Chondrocyte (in vitro differentiated cells): ENCODE measurements around the gene ATAD3C. TPM values are rescaled to one million over a fixed set of nuclear protein-coding genes. Genes with fewer than 3 reads are reported as not detected.

Source experiments
- DNase-seq: peaks from one replicate; pipeline ENCODE4 v3.0.0; 2021; ENCODE audit warnings: mixed read lengths, low spot score
- H3K27ac Mint-ChIP-seq: one replicate; pipeline ENCODE4 v1.8.0; 2021; ENCODE audit warnings: mild to moderate bottlenecking, moderate library complexity, mixed read lengths; ENCODE audit not compliant: unreplicated experiment
- H3K27me3 Mint-ChIP-seq: 2 replicates; pipeline ENCODE4 v1.8.0; 2021; ENCODE audit warnings: low read depth, mixed read lengths
- H3K36me3 Mint-ChIP-seq: 2 replicates; pipeline ENCODE4 v1.8.0; 2021; ENCODE audit warnings: low read depth, mixed read lengths
- H3K4me1 Mint-ChIP-seq: 2 replicates; pipeline ENCODE4 v1.8.0; 2021; ENCODE audit warnings: low read depth, mild to moderate bottlenecking, mixed read lengths
- H3K4me3 Mint-ChIP-seq: one replicate; pipeline ENCODE4 v1.8.0; 2021; ENCODE audit warnings: mild to moderate bottlenecking, moderate library complexity, mixed read lengths; ENCODE audit not compliant: unreplicated experiment
- H3K9me3 Mint-ChIP-seq: 2 replicates; pipeline ENCODE4 v1.8.0; 2021; ENCODE audit warnings: low read depth, mixed read lengths
- CTCF ChIP-seq: fragments of 200-600 bp; sonication (generic); IDR thresholded peaks from 2 replicates; pipeline ENCODE4 v1.5.0; 2021; ENCODE audit warnings: antibody characterized with exemption, mild to moderate bottlenecking, moderate library complexity
- total RNA-seq: library from RNA; stranded (reverse); gene quantifications from 3 replicates; pipeline ENCODE4 v1.2.1, GENCODE V29; 2021

Gene ATAD3C
- total RNA-seq, 1 donor from 2014 or later = 1.3 TPM

GRCh38 chr1:1421147-1421906 is 28.2 kb upstream of the ATAD3C start, which contains the start of gene ANKRD65:
Gene ANKRD65, minus strand, starts transcription at chr1:1421276. Its CDS starts 271 bp downstream, at chr1:1421005.
- no peaks in the 10 kb centered on the region for H3K9me3 Mint-ChIP-seq
- no peak within 1 kb of the TSS for H3K4me3 Mint-ChIP-seq
- no peaks in the 10 kb centered on the region for H3K36me3 Mint-ChIP-seq
- no peak for DNase-seq
- H3K27me3 Mint-ChIP-seq = no peaks in the 10 kb centered on the region
- no peak for TF ChIP-seq CTCF
- H3K4me1 Mint-ChIP-seq = no peaks in the 10 kb centered on the region
- no peak within 1 kb of the TSS for H3K27ac Mint-ChIP-seq

GRCh38 chr1:1421907-1422464 is 27.5 kb upstream of the ATAD3C start:
- H3K36me3 Mint-ChIP-seq = no peaks in the 10 kb centered on the region
- TF ChIP-seq CTCF = no peak
- no peaks in the 10 kb centered on the region for H3K4me1 Mint-ChIP-seq
- no peak overlapping the region for H3K27ac Mint-ChIP-seq
- no peak overlapping the region for H3K4me3 Mint-ChIP-seq
- no peak for DNase-seq
- H3K27me3 Mint-ChIP-seq = no peaks in the 10 kb centered on the region
- no peaks in the 10 kb centered on the region for H3K9me3 Mint-ChIP-seq

DNA sequence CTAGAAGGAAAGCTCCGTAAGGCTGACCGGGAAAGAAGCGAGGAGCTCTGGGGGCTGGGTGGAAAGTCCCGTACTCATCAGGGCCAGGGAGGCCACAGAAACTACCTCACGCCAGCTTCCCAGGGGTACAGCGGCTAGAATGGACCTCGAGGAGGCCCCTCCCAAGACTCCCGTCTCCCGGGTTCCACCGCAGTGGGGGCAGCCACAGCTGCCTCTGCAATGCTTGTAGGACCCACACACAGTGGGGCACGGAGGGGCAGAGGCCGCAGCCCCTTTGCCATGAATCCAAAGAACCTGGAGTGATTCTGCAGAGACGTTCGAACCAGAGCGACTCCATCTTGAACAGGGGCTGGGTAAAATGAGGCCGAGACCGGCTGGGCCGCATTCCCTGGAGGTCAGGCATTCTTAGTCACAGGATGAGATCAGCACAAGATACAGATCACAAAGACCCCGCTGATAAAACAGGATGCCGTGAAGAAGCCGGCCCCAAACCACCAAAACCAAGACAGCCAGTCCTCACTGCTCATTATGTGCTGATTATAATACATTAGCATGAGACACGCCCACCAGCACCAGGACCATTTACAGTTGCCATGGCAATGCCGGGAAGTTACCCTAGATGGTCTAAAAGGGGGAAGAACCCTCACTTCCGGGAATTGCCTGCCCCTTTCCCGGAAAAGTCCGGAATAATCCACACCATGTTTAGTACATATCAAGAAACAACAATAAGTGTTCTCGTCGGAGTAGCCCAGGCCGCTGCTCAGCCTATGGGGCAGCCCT is 26.8 kb upstream of the ATAD3C start:
- H3K36me3 Mint-ChIP-seq = no peaks in the 10 kb centered on the region
- no peak for TF ChIP-seq CTCF
- H3K4me1 Mint-ChIP-seq = no peaks in the 10 kb centered on the region
- no peaks in the 10 kb centered on the region for H3K27me3 Mint-ChIP-seq
- DNase-seq = no peak
- H3K9me3 Mint-ChIP-seq = no peaks in the 10 kb centered on the region
- H3K4me3 Mint-ChIP-seq = no peak overlapping the region
- H3K27ac Mint-ChIP-seq = no peak overlapping the region

DNA sequence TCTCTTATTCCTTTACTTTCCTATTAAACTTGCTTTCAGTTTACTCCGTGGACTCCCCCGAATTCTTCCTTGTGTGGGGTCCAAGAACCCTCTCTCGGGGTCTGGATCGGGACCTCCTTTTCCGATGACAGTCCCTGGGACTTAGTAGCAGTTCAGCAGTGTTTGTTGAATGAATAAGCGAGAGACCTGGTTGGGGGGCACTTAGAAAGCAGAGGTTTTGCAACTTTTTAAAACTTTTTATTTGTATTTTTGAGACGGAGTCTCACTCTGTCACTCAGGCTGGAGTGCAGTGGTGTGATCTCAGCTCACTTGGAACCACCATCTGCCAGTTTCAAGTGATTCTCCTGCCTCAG is 26.3 kb upstream of the ATAD3C start:
- no peak overlapping the region for H3K27ac Mint-ChIP-seq
- no peaks in the 10 kb centered on the region for H3K4me1 Mint-ChIP-seq
- no peak overlapping the region for H3K4me3 Mint-ChIP-seq
- no peaks in the 10 kb centered on the region for H3K36me3 Mint-ChIP-seq
- no peak for TF ChIP-seq CTCF
- no peak for DNase-seq
- no peaks in the 10 kb centered on the region for H3K27me3 Mint-ChIP-seq
- H3K9me3 Mint-ChIP-seq = no peaks in the 10 kb centered on the region

DNA sequence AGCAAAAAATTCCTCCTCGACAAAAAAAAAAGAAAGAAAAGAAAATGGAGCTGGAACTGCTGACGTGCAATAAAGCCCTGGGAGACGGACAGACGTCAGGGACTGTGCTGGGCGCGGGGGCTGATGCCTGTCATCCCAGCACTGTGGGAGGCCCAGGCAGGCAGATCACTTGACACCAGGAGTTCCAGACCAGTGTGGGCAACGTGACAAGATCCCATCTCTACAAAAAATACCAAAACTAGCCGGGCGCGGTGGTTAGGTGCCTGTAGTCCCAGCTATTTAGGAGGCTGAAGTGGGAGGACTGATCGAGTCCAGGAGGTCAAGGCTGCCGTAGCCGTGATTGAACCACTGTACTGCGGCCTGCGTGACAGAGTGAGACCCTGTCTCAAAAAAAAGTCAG is 24.8 kb upstream of the ATAD3C start:
- H3K4me3 Mint-ChIP-seq = no peak overlapping the region
- no peaks in the 10 kb centered on the region for H3K36me3 Mint-ChIP-seq
- no peak for DNase-seq
- no peaks in the 10 kb centered on the region for H3K27me3 Mint-ChIP-seq
- TF ChIP-seq CTCF = no peak
- H3K27ac Mint-ChIP-seq = no peak overlapping the region
- H3K4me1 Mint-ChIP-seq = peaks cover 4% of the 10 kb centered on the region
- no peaks in the 10 kb centered on the region for H3K9me3 Mint-ChIP-seq
